ENCODE results near the gene RAMP1.

DNA sequence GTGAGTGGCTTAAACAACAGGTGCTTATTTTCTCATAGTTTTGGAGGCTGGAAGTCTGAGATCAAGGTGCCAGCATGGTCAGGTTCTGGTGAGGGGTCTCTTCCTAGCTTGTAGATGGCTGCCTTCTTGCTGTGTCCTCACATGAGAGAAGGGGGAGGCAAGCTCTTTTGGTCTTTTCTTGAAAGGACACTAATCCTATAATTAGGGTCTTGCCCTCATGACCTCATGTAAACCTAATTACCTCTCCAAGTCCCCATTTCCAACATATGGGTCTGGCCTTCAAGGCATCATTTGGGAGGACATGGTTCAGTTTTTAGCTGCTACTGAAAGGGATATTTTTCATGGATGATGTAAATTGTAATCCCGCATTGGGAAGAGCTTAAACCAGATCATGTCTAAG, 42.9 kb upstream of the RAMP1 start:
- TF ChIP-seq CTCF (IDR thresholded peaks at IDR 0.05; ENCODE audit: insufficient read depth, low read depth, low read length): no peak
- TF ChIP-seq EZH2 (IDR thresholded peaks at IDR 0.05; ENCODE audit: insufficient read depth, low read length): no peak
